GM10847 (cell line): Measurements from ENCODE around the gene ABLIM1.

Experiments
- POLR2A ChIP-seq: IDR thresholded peaks from 2 replicates; pipeline ENCODE4 v1.6.1; 2011; ENCODE audit not compliant: insufficient read length; ENCODE audit errors: extremely low read depth

ABLIM1 gene

GRCh38 chr10:114658175-114658574, at the start of gene ABLIM1:
Gene ABLIM1 (minus strand): TSS chr10:114658275. CDS start chr10:114658200, 75 bp downstream.
- no peak for TF ChIP-seq POLR2A

GRCh38 chr10:114706458-114707055, 48.5 kb upstream of the ABLIM1 start:
- no peak for TF ChIP-seq POLR2A

GRCh38 chr10:114704679-114705078, 46.6 kb upstream of the ABLIM1 start:
- TF ChIP-seq POLR2A, result no peak

GRCh38 chr10:114703377-114704107, 45.5 kb upstream of the ABLIM1 start:
- no peak for TF ChIP-seq POLR2A

- no peak for TF ChIP-seq POLR2A
Observed at GRCh38 chr10:114698271-114699061, 40.4 kb upstream of the ABLIM1 start.

- no peak for TF ChIP-seq POLR2A
Observed at GRCh38 chr10:114697061-114697598, 39.1 kb upstream of the ABLIM1 start.

GRCh38 chr10:114694752-114695151, 36.7 kb upstream of the ABLIM1 start:
- no peak for TF ChIP-seq POLR2A

- TF ChIP-seq POLR2A, result no peak
Observed at GRCh38 chr10:114694062-114694461, 36.0 kb upstream of the ABLIM1 start.

GRCh38 chr10:114691442-114691941, 33.4 kb upstream of the ABLIM1 start:
- no peak for TF ChIP-seq POLR2A

GRCh38 chr10:114688786-114689185, 30.7 kb upstream of the ABLIM1 start:
- TF ChIP-seq POLR2A, result no peak

GRCh38 chr10:114687459-114687858, 29.4 kb upstream of the ABLIM1 start:
- TF ChIP-seq POLR2A, result no peak

- no peak for TF ChIP-seq POLR2A
Observed at GRCh38 chr10:114686013-114686412, 27.9 kb upstream of the ABLIM1 start.

GRCh38 chr10:114685456-114685855, 27.4 kb upstream of the ABLIM1 start:
- no peak for TF ChIP-seq POLR2A

- no peak for TF ChIP-seq POLR2A
Observed at GRCh38 chr10:114684822-114685209, 26.7 kb upstream of the ABLIM1 start.

- TF ChIP-seq POLR2A, result no peak
Observed at GRCh38 chr10:114684084-114684821, 26.2 kb upstream of the ABLIM1 start.
